Epidermal melanocyte (primary cell): Measurements from ENCODE around the gene ACTMAP.

Experiments
- DNase-seq: peaks from one replicate; pipeline ENCODE4 v3.0.0; 2011; ENCODE audit warnings: low spot score; ENCODE audit not compliant: insufficient read length

Gene ACTMAP

GRCh38 chr19:40701758-40702157, 48.5 kb downstream of the ACTMAP start:
- DNase-seq = no peak

GRCh38 chr19:40700083-40700482, 50.2 kb downstream of the ACTMAP start:
- no peak for DNase-seq

- no peak for DNase-seq
These were observed 53.3 kb downstream of the ACTMAP start for GRCh38 chr19:40697007-40697406.

- no peak for DNase-seq
These were observed 54.4 kb downstream of the ACTMAP start for GRCh38 chr19:40695881-40696280.

- DNase-seq = no peak
These were observed 56.4 kb downstream of the ACTMAP start for GRCh38 chr19:40693896-40694295.

GRCh38 chr19:40693150-40693788, 57.0 kb downstream of the ACTMAP start:
- no peak for DNase-seq

- DNase-seq = no peak
These were observed 58.1 kb downstream of the ACTMAP start for GRCh38 chr19:40692212-40692551.

GRCh38 chr19:40691421-40692211, 58.7 kb downstream of the ACTMAP start:
- DNase-seq = no peak
